Ramos (cell line): ENCODE results near the gene GXYLT1.
"Not testable (repeated sequence)": the region's sequence is repeated elsewhere in the genome, so short reads cannot be mapped to it uniquely, and the experiment has no call there.

Experiments used
- in situ Hi-C: fragments of 300-500 bp; cut with MboI; formaldehyde crosslinking; loops from one replicate; pipeline ENCODE4 v1.14.3; 2022; ENCODE audit warnings: low sequenced_read_pairs; ENCODE audit not compliant: unreplicated experiment

Gene GXYLT1, protein sequence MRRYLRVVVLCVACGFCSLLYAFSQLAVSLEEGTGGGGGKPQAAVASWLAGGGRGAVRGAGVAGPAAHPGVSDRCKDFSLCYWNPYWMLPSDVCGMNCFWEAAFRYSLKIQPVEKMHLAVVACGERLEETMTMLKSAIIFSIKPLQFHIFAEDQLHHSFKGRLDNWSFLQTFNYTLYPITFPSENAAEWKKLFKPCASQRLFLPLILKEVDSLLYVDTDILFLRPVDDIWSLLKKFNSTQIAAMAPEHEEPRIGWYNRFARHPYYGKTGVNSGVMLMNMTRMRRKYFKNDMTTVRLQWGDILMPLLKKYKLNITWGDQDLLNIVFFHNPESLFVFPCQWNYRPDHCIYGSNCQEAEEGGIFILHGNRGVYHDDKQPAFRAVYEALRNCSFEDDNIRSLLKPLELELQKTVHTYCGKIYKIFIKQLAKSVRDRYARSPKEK

GRCh38 chr12:42144408-42145196 is at the start of gene GXYLT1:
Gene GXYLT1, minus strand, starts transcription at chr12:42144874. Its CDS starts 228 bp downstream, at chr12:42144646.
- in situ Hi-C loops = no loop called here

GRCh38 chr12:42192686-42193085 is 48.0 kb upstream of the GXYLT1 start:
- in situ Hi-C loops = no loop called here

DNA sequence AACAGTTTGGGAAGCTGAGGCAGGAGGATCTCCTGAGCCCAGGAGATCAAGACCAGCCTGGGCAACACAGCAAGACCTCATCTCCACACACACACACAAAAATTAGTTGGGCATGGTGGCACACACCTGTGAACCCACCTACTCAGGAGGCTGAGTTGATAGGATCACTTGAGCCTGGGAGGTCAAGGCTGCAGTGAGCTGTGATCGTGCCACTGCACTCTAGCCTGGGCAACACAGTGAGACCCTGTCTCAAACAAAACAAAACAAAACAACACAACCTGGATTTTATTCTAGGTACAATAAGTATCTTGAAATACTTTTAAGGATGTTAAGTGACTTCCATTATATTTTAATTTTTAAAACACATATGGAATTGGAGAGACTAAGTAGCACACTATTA is 47.6 kb upstream of the GXYLT1 start:
- in situ Hi-C loops = no loop called here

DNA sequence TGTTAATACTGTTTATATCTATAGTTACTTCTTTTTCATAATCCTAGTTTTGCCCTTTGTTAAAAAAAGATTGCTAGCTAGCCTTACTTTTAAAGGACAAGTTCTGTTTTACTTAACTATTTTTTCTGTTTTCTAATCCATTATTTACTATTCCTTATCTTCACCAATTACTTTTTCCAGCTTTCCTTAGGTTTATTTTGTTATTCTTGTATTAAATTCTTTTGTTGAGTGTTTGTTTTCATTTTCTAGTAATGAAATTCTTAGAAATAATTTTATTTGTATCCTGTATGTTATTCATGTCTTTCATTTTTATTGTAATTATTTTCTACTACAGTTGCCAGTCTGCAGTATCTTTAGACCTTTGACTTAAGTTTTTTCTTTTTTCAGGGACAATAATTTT is 45.7 kb upstream of the GXYLT1 start:
- in situ Hi-C loops = no loop called here

DNA sequence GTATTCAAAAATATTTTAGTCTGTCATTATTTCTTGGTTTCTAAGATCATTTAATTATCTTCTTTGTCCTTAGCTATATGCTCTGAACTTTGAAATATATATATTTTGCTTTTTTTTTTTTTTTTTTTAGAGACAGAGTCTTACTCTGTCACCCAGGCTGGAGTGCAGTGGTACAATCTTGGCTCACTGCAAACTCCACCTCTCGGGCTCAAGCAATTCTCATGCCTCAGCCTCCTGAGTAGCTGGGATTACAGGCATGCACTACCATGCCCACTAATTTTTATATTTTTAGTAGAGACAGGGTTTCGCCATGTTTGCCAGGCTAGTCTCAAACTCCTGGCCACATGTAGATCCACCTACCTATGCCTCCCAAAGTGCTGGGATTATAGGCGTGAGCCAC is 43.6 kb upstream of the GXYLT1 start:
- in situ Hi-C loops = not testable (repeated sequence)

DNA sequence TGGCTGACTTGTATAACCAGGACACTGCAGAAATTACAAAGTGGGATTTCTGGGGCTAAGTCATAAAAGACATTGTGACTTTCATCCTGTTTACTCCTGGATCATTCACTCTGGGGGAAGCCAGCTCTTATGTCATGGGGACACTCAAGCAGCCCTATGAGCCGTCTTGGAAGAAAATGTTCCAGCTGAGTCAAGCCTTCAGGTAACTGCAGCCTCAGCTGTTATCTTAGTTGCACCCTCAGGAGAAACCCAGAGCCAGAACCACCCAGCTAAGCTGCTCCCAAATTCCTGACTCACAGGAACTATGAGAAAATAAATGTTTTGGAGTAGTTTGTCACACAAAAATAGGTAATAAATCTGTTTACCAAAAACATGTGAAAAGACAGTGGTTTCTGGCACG is 43.1 kb upstream of the GXYLT1 start:
- in situ Hi-C loops = no loop called here

DNA sequence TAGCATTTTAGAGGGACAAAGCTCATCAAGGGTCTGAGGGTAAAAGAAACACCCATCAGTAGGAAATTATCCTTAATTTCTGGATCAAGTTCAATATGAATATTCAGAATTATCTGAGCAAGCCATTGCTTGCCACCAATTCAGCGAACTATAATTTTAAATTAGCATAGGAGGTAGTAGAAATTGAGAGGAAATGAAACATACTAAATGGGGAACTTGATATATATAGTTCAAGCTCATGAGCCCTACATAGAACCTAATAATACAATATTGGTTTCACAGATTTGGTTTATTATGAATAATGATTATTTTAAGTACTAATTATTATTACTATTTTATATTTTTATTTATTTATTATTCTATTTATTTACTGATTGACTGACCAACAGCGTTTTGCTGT is 42.1 kb upstream of the GXYLT1 start:
- in situ Hi-C loops = no loop called here

- in situ Hi-C loops = no loop called here
These were observed 37.7 kb upstream of the GXYLT1 start for GRCh38 chr12:42182394-42182793.

- in situ Hi-C loops = no loop called here
These were observed 36.4 kb upstream of the GXYLT1 start for GRCh38 chr12:42180990-42181596.

DNA sequence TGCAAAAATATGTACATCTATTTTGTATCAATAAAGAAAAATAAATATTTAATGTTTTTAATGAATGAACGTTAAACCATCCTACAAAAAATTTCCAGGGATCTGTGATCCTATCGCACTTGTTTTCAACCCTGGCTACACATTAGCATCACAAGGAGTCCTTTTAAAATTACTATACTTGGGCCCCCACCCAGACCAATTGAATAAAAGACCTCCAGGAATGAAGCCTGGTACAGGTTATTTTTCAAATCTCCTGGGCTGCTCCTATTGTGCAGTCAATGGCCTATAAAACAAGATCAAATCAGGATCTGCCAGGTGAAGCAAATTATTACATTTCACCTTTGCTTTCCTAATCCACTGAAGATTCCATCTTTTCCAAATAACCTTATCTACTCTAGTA is 33.4 kb upstream of the GXYLT1 start:
- in situ Hi-C loops = no loop called here

DNA sequence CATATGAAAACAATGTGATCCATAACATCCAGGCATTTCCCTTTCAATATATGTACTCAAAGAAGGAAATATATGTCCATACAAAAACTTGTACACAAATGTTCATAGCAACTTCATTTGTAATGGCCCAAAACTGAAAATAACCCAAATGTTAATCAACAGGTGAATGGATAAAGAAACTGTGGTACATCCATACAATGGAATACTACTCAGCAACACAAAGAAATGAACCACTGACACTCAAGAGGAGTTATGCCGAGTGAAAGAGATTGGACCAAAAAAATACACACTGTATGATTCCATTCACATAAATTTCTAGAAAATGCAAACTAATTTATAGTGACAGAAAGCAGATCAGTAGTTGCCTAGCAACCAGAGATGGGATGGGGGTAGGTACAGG is 30.3 kb upstream of the GXYLT1 start:
- in situ Hi-C loops = no loop called here

DNA sequence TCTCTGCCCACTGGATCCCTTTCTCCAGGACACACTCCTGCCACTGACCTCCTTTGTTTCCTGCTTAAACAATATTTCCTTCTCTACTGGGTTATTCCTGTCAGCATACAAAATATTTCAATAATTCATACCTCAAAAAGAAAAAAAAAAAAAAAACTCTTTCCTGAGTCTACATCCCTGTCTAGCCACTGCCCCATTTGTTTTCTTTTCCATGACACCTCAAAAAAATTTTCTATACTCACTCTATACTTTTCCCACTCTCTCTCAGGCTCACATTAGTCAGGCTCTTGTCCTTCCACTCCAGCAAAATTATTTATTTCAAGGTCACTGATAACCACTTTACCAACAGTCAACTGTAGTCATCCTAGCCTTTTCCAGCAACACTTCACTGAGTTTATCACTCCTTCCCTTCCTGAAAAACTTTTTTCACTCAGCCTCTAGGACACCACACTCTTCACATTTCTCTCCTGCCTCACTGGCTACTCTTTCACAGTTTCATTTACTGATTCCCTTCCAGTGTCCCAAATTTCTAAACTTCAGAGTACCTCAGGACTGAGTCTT is 29.4 kb upstream of the GXYLT1 start:
- in situ Hi-C loops = no loop called here

DNA sequence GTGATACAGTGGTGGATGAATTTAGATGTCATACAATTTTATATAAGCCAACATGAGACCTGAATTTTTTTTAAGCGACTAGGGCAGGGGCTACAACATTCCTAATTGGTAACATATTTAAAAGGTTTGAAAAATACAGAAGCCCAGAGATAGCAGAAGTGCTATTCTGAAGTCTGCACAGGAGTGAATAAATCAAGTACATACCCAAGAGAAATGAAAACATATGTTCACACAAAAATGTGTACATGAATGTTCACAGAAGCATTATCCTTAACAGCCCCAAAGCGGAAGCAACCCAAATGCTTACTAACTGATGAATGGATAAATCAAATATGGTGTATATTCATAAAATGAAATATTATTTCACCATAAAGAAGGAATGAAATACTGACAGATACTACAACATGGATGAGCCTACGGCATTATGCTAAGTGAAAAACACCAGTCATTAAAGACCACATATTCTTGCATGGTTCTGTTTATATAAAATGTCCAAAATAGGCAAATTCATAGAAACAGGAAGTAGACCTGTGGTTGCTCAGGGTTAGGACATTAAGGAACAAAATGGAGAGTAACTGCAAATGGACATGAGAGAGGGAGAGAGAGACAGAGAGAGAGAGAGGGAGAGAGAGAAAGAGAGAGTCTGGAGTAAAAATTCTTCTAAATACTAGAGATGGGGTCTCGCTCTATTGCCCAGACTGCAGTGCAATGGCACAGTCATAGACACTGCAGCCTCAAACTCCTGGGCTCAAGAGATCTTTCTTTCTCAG is 28.0 kb upstream of the GXYLT1 start:
- in situ Hi-C loops = no loop called here

GRCh38 chr12:42167711-42168110 is 23.0 kb upstream of the GXYLT1 start:
- in situ Hi-C loops = no loop called here

DNA sequence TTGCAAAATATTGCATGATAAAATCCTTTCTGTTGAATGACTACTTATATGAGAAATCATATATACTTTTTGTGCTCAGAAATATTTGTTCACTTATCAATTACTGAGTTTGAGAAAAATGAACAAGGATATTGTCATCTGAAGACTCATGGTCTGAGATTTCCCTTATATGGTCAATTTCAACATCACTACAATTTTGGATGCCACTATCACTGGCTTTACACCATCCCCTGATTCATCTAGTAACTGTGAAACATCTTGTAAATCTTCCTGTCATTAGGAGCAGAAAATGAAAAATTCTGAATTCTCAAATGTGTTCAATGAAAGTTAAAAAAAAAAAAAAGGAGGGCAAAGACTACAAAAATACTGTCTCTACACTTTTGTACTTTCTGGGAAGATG is 21.8 kb upstream of the GXYLT1 start:
- in situ Hi-C loops = no loop called here

DNA sequence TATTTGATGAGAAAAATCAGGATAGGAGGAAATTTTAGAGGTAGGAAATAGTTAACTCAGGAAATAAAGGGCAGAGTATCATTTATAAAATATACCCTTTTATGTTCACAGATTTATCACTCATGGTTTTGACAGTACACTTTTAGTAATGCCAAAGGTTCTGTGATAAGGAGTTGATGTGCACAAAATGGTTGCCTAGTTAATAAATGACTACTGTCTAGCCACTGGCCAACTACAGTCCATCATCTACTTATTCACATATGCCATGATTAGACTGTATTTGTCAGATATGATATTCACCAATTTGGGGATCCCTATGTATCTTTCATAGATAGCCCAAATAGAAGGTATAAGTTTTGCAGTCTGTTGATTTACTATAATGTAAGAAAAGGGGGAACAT is 19.2 kb upstream of the GXYLT1 start:
- in situ Hi-C loops = no loop called here

DNA sequence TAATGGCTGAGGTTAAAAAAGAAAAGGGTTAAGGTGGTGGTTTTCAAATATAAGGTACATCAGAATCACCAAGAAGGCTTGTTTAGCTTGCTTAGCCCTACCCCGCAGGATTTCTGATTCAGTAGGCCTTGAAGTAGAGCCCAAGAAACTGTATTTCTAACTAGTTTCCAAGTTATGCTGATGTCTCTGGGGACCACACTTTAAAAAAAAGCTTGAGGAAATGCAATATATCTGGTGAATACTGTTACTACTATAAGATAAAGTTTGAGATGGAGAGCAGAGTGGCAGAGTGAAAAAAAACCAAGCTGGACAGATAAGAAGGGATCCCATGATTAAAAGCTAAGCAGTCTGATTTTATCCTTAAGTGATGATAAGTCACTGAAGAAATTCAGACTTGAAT is 18.3 kb upstream of the GXYLT1 start:
- in situ Hi-C loops = no loop called here

GRCh38 chr12:42162193-42162592 is 17.5 kb upstream of the GXYLT1 start:
- in situ Hi-C loops = no loop called here

DNA sequence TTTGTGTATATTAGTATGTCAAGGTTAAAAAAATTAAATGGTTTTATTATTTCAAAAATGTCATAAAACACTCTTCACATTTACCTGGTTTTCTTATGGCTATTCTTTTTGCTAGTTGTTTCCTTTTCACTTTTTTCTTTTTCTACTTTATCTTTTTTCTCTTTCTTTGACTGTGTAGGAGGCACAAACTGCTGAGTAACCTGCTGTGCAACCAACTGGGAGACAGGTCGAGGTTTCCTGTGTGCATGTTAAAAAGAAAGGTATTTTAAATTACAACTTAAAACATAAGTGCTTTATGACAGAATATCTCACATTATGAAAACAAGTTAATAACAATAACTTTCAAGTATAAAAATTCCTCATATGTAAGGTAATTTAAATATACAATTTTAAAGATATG is 16.9 kb upstream of the GXYLT1 start:
- in situ Hi-C loops = no loop called here

- in situ Hi-C loops = no loop called here
These were observed 11.6 kb upstream of the GXYLT1 start for GRCh38 chr12:42156232-42156631.
